ENCODE results near the gene DOCK2.

GRCh38 chr5:170076211-170076610, 439.1 kb downstream of the DOCK2 start:
- TF ChIP-seq CTCF (conservative IDR thresholded peaks at IDR 0.05; ENCODE audit: low read depth, low read length): no peak
- TF ChIP-seq EZH2 (IDR thresholded peaks at IDR 0.05; ENCODE audit: borderline replicate concordance, low read depth, low read length, poor library complexity, severe bottlenecking): no peak

Data from A673 (cell line).